HEK293 (cell line): Measurements from ENCODE around the gene CRIP2.

ENCODE experiments used
- CTCF ChIA-PET: fragments of 350-600 bp; formaldehyde crosslinking; extraction: SDS; loops from one replicate; lab custom pipeline; 2021; ENCODE audit warnings: antibody characterized with exemption; lab: Yijun Ruan, JAX
- POLR2A ChIA-PET: fragments of 300-600 bp; formaldehyde crosslinking; extraction: SDS; loops from one replicate; lab custom pipeline; 2020; ENCODE audit warnings: antibody characterized with exemption, inconsistent platforms; lab: Yijun Ruan, JAX
- H3K27ac ChIP-seq: fragments of 200-500 bp; sonication (Bioruptor generic); 2 replicates; pipeline ENCODE4 v1.5.1; 2014; ENCODE audit warnings: low read depth, low read length, control low read depth, inconsistent platforms; ENCODE audit errors: extremely low read depth
- H3K36me3 ChIP-seq, 2 experiments: fragments of 200-500 bp in 1 of 2; sonication (Bioruptor generic) in 1 of 2; 1 replicate in 1 of 2; 2 replicates in 1 of 2; pipeline ENCODE4 v1.5.1; 2014 to 2017; ENCODE audit warnings: inconsistent platforms in 2 of 2, low read length in 2 of 2; ENCODE audit not compliant: control insufficient read depth in 2 of 2, insufficient read depth in 1 of 2
- H3K4me1 ChIP-seq: fragments of 200-500 bp; sonication (Bioruptor generic); 2 replicates; pipeline ENCODE4 v1.5.1; 2014; ENCODE audit warnings: mild to moderate bottlenecking, low read length, inconsistent platforms; ENCODE audit not compliant: control insufficient read depth, insufficient read depth
- H3K4me3 ChIP-seq: 2 replicates; pipeline ENCODE4 v1.5.1; 2011; ENCODE audit warnings: low read depth, mild to moderate bottlenecking, control low read depth, low read length, moderate library complexity
- H3K9me3 ChIP-seq: fragments of 200-500 bp; sonication (Bioruptor generic); 2 replicates; pipeline ENCODE4 v1.5.1; 2014; ENCODE audit warnings: low read depth, low read length, inconsistent platforms; ENCODE audit not compliant: control insufficient read depth, insufficient read depth
- BCL6B ChIP-seq: fragments of 450-650 bp; formaldehyde crosslinking; IDR thresholded peaks from 2 replicates; pipeline ENCODE4 v1.5.1; 2017; ENCODE audit warnings: missing biosample characterization, missing genetic modification characterization
- CTCF ChIP-seq: fragments of 450-650 bp; formaldehyde crosslinking; IDR thresholded peaks from 2 replicates; pipeline ENCODE4 v1.5.1; 2016; ENCODE audit warnings: missing biosample characterization, missing genetic modification characterization
- GLI4 ChIP-seq: fragments of 450-650 bp; formaldehyde crosslinking; IDR thresholded peaks from 2 replicates; pipeline ENCODE4 v1.5.1; 2016; ENCODE audit warnings: missing biosample characterization, missing genetic modification characterization
- INSM2 ChIP-seq: fragments of 450-650 bp; formaldehyde crosslinking; IDR thresholded peaks from 2 replicates; pipeline ENCODE4 v1.5.1; 2016; ENCODE audit warnings: missing biosample characterization, missing genetic modification characterization
- MYNN ChIP-seq: fragments of 450-650 bp; formaldehyde crosslinking; IDR thresholded peaks from 2 replicates; pipeline ENCODE4 v1.5.1; 2016; ENCODE audit warnings: missing biosample characterization, missing genetic modification characterization, borderline replicate concordance
- OSR2 ChIP-seq: fragments of 450-650 bp; formaldehyde crosslinking; IDR thresholded peaks from 2 replicates; pipeline ENCODE4 v1.5.1; 2016; ENCODE audit warnings: missing biosample characterization, missing genetic modification characterization
- PRDM4 ChIP-seq: fragments of 450-650 bp; formaldehyde crosslinking; IDR thresholded peaks from 2 replicates; pipeline ENCODE4 v1.5.1; 2017; ENCODE audit warnings: missing biosample characterization, missing genetic modification characterization
- SP3 ChIP-seq: fragments of 450-650 bp; formaldehyde crosslinking; IDR thresholded peaks from 2 replicates; pipeline ENCODE4 v1.5.1; 2016; ENCODE audit warnings: missing biosample characterization, missing genetic modification characterization
- TCF7L2 ChIP-seq: IDR thresholded peaks from 2 replicates; pipeline ENCODE4 v1.6.1; 2011; ENCODE audit warnings: low read depth, mild to moderate bottlenecking, inconsistent platforms, low read length, moderate library complexity, borderline replicate concordance
- YY1 ChIP-seq: fragments of 450-650 bp; formaldehyde crosslinking; IDR thresholded peaks from 2 replicates; pipeline ENCODE4 v1.5.1; 2018; ENCODE audit warnings: missing biosample characterization, missing genetic modification characterization
- ZBTB17 ChIP-seq: fragments of 450-650 bp; formaldehyde crosslinking; IDR thresholded peaks from 2 replicates; pipeline ENCODE4 v1.5.1; 2016; ENCODE audit warnings: missing biosample characterization, missing genetic modification characterization
- ZFHX2 ChIP-seq: fragments of 450-650 bp; formaldehyde crosslinking; conservative IDR thresholded peaks from 2 replicates; pipeline ENCODE4 v1.5.1; 2016; ENCODE audit warnings: missing biosample characterization, missing genetic modification characterization
- ZFP3 ChIP-seq: fragments of 450-650 bp; formaldehyde crosslinking; IDR thresholded peaks from 2 replicates; pipeline ENCODE4 v1.5.1; 2016; ENCODE audit warnings: low read depth, missing biosample characterization, missing genetic modification characterization
- ZNF138 ChIP-seq: fragments of 450-650 bp; formaldehyde crosslinking; IDR thresholded peaks from 2 replicates; pipeline ENCODE4 v1.5.1; 2016; ENCODE audit warnings: missing biosample characterization, missing genetic modification characterization, borderline replicate concordance
- ZNF19 ChIP-seq: fragments of 450-650 bp; formaldehyde crosslinking; IDR thresholded peaks from 2 replicates; pipeline ENCODE4; 2016; ENCODE audit warnings: missing biosample characterization, missing genetic modification characterization, low read depth
- ZNF292 ChIP-seq: fragments of 450-650 bp; formaldehyde crosslinking; IDR thresholded peaks from 2 replicates; pipeline ENCODE4 v1.5.1; 2016; ENCODE audit warnings: low read depth, missing biosample characterization, missing genetic modification characterization, borderline replicate concordance
- ZNF302 ChIP-seq: fragments of 450-650 bp; formaldehyde crosslinking; IDR thresholded peaks from 2 replicates; pipeline ENCODE4 v1.5.1; 2016; ENCODE audit warnings: missing biosample characterization, missing genetic modification characterization, low read depth
- ZNF341 ChIP-seq: fragments of 450-650 bp; formaldehyde crosslinking; IDR thresholded peaks from 2 replicates; pipeline ENCODE4; 2016; ENCODE audit warnings: low read depth, missing biosample characterization, missing genetic modification characterization
- ZNF394 ChIP-seq: fragments of 450-650 bp; formaldehyde crosslinking; IDR thresholded peaks from 2 replicates; pipeline ENCODE4 v1.5.1; 2016; ENCODE audit warnings: missing biosample characterization, missing genetic modification characterization, mild to moderate bottlenecking, moderate library complexity, borderline replicate concordance
- ZNF548 ChIP-seq: fragments of 450-650 bp; formaldehyde crosslinking; IDR thresholded peaks from 2 replicates; pipeline ENCODE4 v1.5.1; 2016; ENCODE audit warnings: missing biosample characterization, missing genetic modification characterization
- ZNF600 ChIP-seq: fragments of 450-650 bp; formaldehyde crosslinking; IDR thresholded peaks from 2 replicates; pipeline ENCODE4 v1.5.1; 2016; ENCODE audit warnings: missing biosample characterization, missing genetic modification characterization
- ZNF660 ChIP-seq: fragments of 450-650 bp; IDR thresholded peaks from 2 replicates; pipeline ENCODE4 v1.5.1; 2018; ENCODE audit warnings: missing biosample characterization, mild to moderate bottlenecking, missing genetic modification characterization
- ZNF76 ChIP-seq: fragments of 450-650 bp; formaldehyde crosslinking; IDR thresholded peaks from 2 replicates; pipeline ENCODE4; 2016; ENCODE audit warnings: low read depth, missing biosample characterization, missing genetic modification characterization, borderline replicate concordance
- ZNF792 ChIP-seq: fragments of 450-650 bp; formaldehyde crosslinking; IDR thresholded peaks from 2 replicates; pipeline ENCODE4 v1.5.1; 2016; ENCODE audit warnings: missing biosample characterization, missing genetic modification characterization
- ZSCAN4 ChIP-seq: fragments of 450-650 bp; formaldehyde crosslinking; IDR thresholded peaks from 2 replicates; pipeline ENCODE4 v1.5.1; 2017; ENCODE audit warnings: missing biosample characterization, missing genetic modification characterization

CRIP2 gene

GRCh38 chr14:105460116-105460515, 14.5 kb upstream of the CRIP2 start:
- Histone ChIP-seq H3K4me3 (no peak overlapping the region), H3K9me3 (no peaks in the 10 kb centered on the region), H3K27ac (no peak overlapping the region), H3K36me3 (peaks cover 0 to 78% of the 10 kb centered on the region in 2 experiments; a peak in 2 of 3 replicates), H3K4me1 (no peaks in the 10 kb centered on the region)
- no peak for TF ChIP-seq YY1 (tag by site-specific recombination)
- TF ChIP-seq INSM2 (tag by site-specific recombination): no peak
- TF ChIP-seq ZNF660 (tag by site-specific recombination): no peak
- no peak for TF ChIP-seq PRDM4 (tag by site-specific recombination)
- no peak for TF ChIP-seq ZNF138
- no peak for TF ChIP-seq TCF7L2
- TF ChIP-seq ZNF341 (tag by site-specific recombination): no peak
- TF ChIP-seq MYNN (tag by site-specific recombination): no peak
- no peak for TF ChIP-seq ZNF76 (tag by site-specific recombination)
- TF ChIP-seq ZNF548: no peak
- TF ChIP-seq SP3 (tag by site-specific recombination): no peak
- no peak for TF ChIP-seq ZSCAN4 (tag by site-specific recombination)
- TF ChIP-seq ZNF302 (tag by site-specific recombination): no peak
- no peak for TF ChIP-seq ZNF394 (tag by site-specific recombination)
- no peak for TF ChIP-seq ZBTB17
- TF ChIP-seq, all 188 proteins: peak for 0
- POLR2A ChIA-PET: no interaction called here
- CTCF ChIA-PET: interaction anchor here (0.6 kb wide), 1 partner anchor 10 kb away, joined by 3 read pairs; no protein-coding TSS in a partner anchor

GRCh38 chr14:105460616-105461015, 14.0 kb upstream of the CRIP2 start:
- Histone ChIP-seq H3K9me3 (no peaks in the 10 kb centered on the region), H3K36me3 (peaks cover 0 to 78% of the 10 kb centered on the region in 2 experiments; a peak in 2 of 3 replicates), H3K4me1 (no peaks in the 10 kb centered on the region), H3K4me3 (no peak overlapping the region), H3K27ac (no peak overlapping the region)
- ChIA-PET CTCF (no interaction called here), POLR2A (no interaction called here)
- TF ChIP-seq GLI4 (tag by site-specific recombination): no peak
- no peak for TF ChIP-seq OSR2 (tag by site-specific recombination)
- TF ChIP-seq ZNF600 (tag by site-specific recombination): 0 out of 2 replicates have a peak, but pooled peaks have one; percentile 36
- TF ChIP-seq ZNF19: no peak
- no peak for TF ChIP-seq CTCF (tag by site-specific recombination)
- TF ChIP-seq BCL6B: no peak
- peak; percentile 28; the same call in 1 of the 2 replicates for TF ChIP-seq ZFHX2
- no peak for TF ChIP-seq ZFP3 (tag by site-specific recombination)
- TF ChIP-seq ZNF792 (tag by site-specific recombination): no peak
- TF ChIP-seq INSM2 (tag by site-specific recombination): no peak
- no peak for TF ChIP-seq ZNF292
